HepG2 (cell line): Measurements from ENCODE around the gene HK2. TPM values are rescaled to one million over a fixed set of nuclear protein-coding genes. Genes with fewer than 3 reads are reported as not detected.

Experiments
- ARHGAP35 ChIP-seq: sonication (generic); formaldehyde crosslinking; IDR thresholded peaks from 2 replicates; pipeline ENCODE4 v1.9.0; 2022; ENCODE audit warnings: mild to moderate bottlenecking, inconsistent platforms, moderate library complexity, missing genetic modification reagents, borderline replicate concordance
- HDAC2 ChIP-seq: sonication (generic); formaldehyde crosslinking; IDR thresholded peaks from 2 replicates; pipeline ENCODE4 v1.4.0; 2020; ENCODE audit warnings: missing genetic modification reagents
- HNRNPL ChIP-seq: fragments of 200-400 bp; formaldehyde crosslinking; IDR thresholded peaks from 2 replicates; pipeline ENCODE4 v1.6.1; 2017; ENCODE audit warnings: mild to moderate bottlenecking, low read depth, low read length
- MATR3 ChIP-seq: sonication (generic); formaldehyde crosslinking; IDR thresholded peaks from 2 replicates; pipeline ENCODE4 v1.4.0; 2020; ENCODE audit warnings: missing genetic modification reagents
- PBX3 ChIP-seq: sonication (generic); formaldehyde crosslinking; IDR thresholded peaks from 2 replicates; pipeline ENCODE4 v1.8.1; 2023; ENCODE audit warnings: missing genetic modification reagents, inconsistent platforms, borderline replicate concordance
- PHB2 ChIP-seq: fragments of 450-650 bp; IDR thresholded peaks from 2 replicates; pipeline ENCODE4 v1.6.1; 2018; ENCODE audit not compliant: partially characterized antibody
- RBM39 ChIP-seq: fragments of 200-400 bp; formaldehyde crosslinking; IDR thresholded peaks from one replicate; pipeline ENCODE4 v1.6.1; 2018; ENCODE audit warnings: antibody characterized with exemption, mild to moderate bottlenecking, low read depth, low read length; ENCODE audit not compliant: poor library complexity, severe bottlenecking
- ZBTB26 ChIP-seq: IDR thresholded peaks from 2 replicates; pipeline ENCODE4 v1.6.1; 2016; ENCODE audit warnings: missing compliant biosample characterization, missing genetic modification reagents, borderline replicate concordance
- ZNF121 ChIP-seq: sonication (generic); formaldehyde crosslinking; IDR thresholded peaks from 2 replicates; pipeline ENCODE4 v1.5.0; 2020; ENCODE audit warnings: mild to moderate bottlenecking, missing genetic modification reagents
- ZNF326 ChIP-seq: sonication (generic); formaldehyde crosslinking; IDR thresholded peaks from 2 replicates; pipeline ENCODE4 v1.4.0; 2020; ENCODE audit warnings: missing genetic modification reagents, borderline replicate concordance
- ZNF484 ChIP-seq: sonication (generic); formaldehyde crosslinking; IDR thresholded peaks from 2 replicates; pipeline ENCODE4 v1.5.1; 2020; ENCODE audit warnings: mild to moderate bottlenecking, low read depth, missing genetic modification reagents, borderline replicate concordance
- ZNF841 ChIP-seq: sonication (generic); formaldehyde crosslinking; IDR thresholded peaks from 2 replicates; pipeline ENCODE4 v1.8.1; 2023; ENCODE audit warnings: missing genetic modification reagents, borderline replicate concordance
- ZNF879 ChIP-seq: sonication (generic); formaldehyde crosslinking; IDR thresholded peaks from 2 replicates; pipeline ENCODE4 v1.8.1; 2023; ENCODE audit warnings: missing genetic modification reagents
- polyA plus RNA-seq, 8 experiments: library from polyadenylated mRNA; depleted of rRNA in 3 of 8; stranded (reverse) in 7 of 8; unstranded in 1 of 8; fragments of >200 nt; fragmentation: Illumina TruSeq in 4 of 8; extraction: Trizol in 4 of 8; gene quantifications; 2 replicates each; pipeline versions ENCODE4 v1.2.1 to v1.2.3, GENCODE V29; 2011 to 2016; ENCODE audit warnings: low read depth in 4 of 8, missing spikeins in 1 of 8, mixed read lengths in 1 of 8; ENCODE audit not compliant: insufficient read depth in 1 of 8
- total RNA-seq, 5 experiments: library from RNA; depleted of rRNA; stranded (reverse); fragments of >200 nt; fragmentation: Illumina TruSeq; extraction: Trizol; gene quantifications; 2 replicates each; pipeline ENCODE4 v1.2.3, GENCODE V29; 2016; ENCODE audit warnings: low read depth in 1 of 5
- TF ChIP-seq, protein P1 (sequence below): sonication (generic); formaldehyde crosslinking; IDR thresholded peaks from 2 replicates; pipeline ENCODE4 v1.5.1; 2020; ENCODE audit warnings: mild to moderate bottlenecking, missing genetic modification reagents, moderate library complexity
- TF ChIP-seq, protein P2 (sequence below): sonication (generic); formaldehyde crosslinking; IDR thresholded peaks from 2 replicates; pipeline ENCODE4 v1.4.0; 2020; ENCODE audit warnings: mild to moderate bottlenecking, missing genetic modification reagents, borderline replicate concordance
- TF ChIP-seq, protein P3 (sequence below): sonication (generic); formaldehyde crosslinking; IDR thresholded peaks from 2 replicates; pipeline ENCODE4 v1.9.0; 2021; ENCODE audit warnings: missing genetic modification reagents, mild to moderate bottlenecking, borderline replicate concordance

Gene HK2
- total and polyA plus RNA-seq, 2 of the 13 experiments (the other 11 are each of a cell fraction or from before 2014, with no cell fraction given): 13.2 to 101 TPM

GRCh38 chr2:74845217-74845751, 11.4 kb downstream of the HK2 start (continued):
- TF ChIP-seq, protein P1, sequence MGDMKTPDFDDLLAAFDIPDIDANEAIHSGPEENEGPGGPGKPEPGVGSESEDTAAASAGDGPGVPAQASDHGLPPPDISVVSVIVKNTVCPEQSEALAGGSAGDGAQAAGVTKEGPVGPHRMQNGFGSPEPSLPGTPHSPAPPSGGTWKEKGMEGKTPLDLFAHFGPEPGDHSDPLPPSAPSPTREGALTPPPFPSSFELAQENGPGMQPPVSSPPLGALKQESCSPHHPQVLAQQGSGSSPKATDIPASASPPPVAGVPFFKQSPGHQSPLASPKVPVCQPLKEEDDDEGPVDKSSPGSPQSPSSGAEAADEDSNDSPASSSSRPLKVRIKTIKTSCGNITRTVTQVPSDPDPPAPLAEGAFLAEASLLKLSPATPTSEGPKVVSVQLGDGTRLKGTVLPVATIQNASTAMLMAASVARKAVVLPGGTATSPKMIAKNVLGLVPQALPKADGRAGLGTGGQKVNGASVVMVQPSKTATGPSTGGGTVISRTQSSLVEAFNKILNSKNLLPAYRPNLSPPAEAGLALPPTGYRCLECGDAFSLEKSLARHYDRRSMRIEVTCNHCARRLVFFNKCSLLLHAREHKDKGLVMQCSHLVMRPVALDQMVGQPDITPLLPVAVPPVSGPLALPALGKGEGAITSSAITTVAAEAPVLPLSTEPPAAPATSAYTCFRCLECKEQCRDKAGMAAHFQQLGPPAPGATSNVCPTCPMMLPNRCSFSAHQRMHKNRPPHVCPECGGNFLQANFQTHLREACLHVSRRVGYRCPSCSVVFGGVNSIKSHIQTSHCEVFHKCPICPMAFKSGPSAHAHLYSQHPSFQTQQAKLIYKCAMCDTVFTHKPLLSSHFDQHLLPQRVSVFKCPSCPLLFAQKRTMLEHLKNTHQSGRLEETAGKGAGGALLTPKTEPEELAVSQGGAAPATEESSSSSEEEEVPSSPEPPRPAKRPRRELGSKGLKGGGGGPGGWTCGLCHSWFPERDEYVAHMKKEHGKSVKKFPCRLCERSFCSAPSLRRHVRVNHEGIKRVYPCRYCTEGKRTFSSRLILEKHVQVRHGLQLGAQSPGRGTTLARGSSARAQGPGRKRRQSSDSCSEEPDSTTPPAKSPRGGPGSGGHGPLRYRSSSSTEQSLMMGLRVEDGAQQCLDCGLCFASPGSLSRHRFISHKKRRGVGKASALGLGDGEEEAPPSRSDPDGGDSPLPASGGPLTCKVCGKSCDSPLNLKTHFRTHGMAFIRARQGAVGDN (CRISPR knock-in tag): peak; percentile 50
- TF ChIP-seq ZNF484: no peak
- TF ChIP-seq RBM39: no peak
- no peak for TF ChIP-seq MATR3 (CRISPR knock-in tag)
- TF ChIP-seq, protein P2, sequence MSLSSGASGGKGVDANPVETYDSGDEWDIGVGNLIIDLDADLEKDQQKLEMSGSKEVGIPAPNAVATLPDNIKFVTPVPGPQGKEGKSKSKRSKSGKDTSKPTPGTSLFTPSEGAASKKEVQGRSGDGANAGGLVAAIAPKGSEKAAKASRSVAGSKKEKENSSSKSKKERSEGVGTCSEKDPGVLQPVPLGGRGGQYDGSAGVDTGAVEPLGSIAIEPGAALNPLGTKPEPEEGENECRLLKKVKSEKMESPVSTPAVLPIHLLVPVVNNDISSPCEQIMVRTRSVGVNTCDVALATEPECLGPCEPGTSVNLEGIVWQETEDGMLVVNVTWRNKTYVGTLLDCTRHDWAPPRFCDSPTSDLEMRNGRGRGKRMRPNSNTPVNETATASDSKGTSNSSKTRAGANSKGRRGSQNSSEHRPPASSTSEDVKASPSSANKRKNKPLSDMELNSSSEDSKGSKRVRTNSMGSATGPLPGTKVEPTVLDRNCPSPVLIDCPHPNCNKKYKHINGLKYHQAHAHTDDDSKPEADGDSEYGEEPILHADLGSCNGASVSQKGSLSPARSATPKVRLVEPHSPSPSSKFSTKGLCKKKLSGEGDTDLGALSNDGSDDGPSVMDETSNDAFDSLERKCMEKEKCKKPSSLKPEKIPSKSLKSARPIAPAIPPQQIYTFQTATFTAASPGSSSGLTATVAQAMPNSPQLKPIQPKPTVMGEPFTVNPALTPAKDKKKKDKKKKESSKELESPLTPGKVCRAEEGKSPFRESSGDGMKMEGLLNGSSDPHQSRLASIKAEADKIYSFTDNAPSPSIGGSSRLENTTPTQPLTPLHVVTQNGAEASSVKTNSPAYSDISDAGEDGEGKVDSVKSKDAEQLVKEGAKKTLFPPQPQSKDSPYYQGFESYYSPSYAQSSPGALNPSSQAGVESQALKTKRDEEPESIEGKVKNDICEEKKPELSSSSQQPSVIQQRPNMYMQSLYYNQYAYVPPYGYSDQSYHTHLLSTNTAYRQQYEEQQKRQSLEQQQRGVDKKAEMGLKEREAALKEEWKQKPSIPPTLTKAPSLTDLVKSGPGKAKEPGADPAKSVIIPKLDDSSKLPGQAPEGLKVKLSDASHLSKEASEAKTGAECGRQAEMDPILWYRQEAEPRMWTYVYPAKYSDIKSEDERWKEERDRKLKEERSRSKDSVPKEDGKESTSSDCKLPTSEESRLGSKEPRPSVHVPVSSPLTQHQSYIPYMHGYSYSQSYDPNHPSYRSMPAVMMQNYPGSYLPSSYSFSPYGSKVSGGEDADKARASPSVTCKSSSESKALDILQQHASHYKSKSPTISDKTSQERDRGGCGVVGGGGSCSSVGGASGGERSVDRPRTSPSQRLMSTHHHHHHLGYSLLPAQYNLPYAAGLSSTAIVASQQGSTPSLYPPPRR (CRISPR knock-in tag): no peak
- TF ChIP-seq, protein P3, sequence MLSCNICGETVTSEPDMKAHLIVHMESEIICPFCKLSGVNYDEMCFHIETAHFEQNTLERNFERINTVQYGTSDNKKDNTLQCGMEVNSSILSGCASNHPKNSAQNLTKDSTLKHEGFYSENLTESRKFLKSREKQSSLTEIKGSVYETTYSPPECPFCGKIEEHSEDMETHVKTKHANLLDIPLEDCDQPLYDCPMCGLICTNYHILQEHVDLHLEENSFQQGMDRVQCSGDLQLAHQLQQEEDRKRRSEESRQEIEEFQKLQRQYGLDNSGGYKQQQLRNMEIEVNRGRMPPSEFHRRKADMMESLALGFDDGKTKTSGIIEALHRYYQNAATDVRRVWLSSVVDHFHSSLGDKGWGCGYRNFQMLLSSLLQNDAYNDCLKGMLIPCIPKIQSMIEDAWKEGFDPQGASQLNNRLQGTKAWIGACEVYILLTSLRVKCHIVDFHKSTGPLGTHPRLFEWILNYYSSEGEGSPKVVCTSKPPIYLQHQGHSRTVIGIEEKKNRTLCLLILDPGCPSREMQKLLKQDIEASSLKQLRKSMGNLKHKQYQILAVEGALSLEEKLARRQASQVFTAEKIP (CRISPR knock-in tag): no peak
- TF ChIP-seq PBX3 (CRISPR knock-in tag): no peak
- no peak for TF ChIP-seq ZNF879 (CRISPR knock-in tag)
- peak; percentile 72; the same call in 1 of the 2 replicates for TF ChIP-seq HNRNPL
- TF ChIP-seq ARHGAP35: no peak
- TF ChIP-seq ZBTB26: no peak
- TF ChIP-seq PHB2: no peak
- no peak for TF ChIP-seq ZNF326 (CRISPR knock-in tag)
- TF ChIP-seq HDAC2: no peak
- TF ChIP-seq ZNF841 (CRISPR knock-in tag): no peak
- no peak for TF ChIP-seq ZNF121 (CRISPR knock-in tag)
